DOHH2 (cell line): ENCODE measurements around the gene GALNT18.

Experiments used
- EZH2phosphoT487 ChIP-seq: fragments of 200-600 bp; sonication (generic); IDR thresholded peaks from 2 replicates; pipeline ENCODE4 v1.6.1; 2017; ENCODE audit warnings: borderline replicate concordance, mild to moderate bottlenecking, antibody characterized with exemption, low read length, moderate library complexity, mixed read lengths
- TF ChIP-seq, protein P1 (sequence below): fragments of 200-600 bp; sonication (generic); IDR thresholded peaks from one replicate; pipeline ENCODE4 v1.5.1; 2014; ENCODE audit warnings: antibody characterized with exemption, mild to moderate bottlenecking, low read depth, low read length; ENCODE audit not compliant: poor library complexity, severe bottlenecking

DNA sequence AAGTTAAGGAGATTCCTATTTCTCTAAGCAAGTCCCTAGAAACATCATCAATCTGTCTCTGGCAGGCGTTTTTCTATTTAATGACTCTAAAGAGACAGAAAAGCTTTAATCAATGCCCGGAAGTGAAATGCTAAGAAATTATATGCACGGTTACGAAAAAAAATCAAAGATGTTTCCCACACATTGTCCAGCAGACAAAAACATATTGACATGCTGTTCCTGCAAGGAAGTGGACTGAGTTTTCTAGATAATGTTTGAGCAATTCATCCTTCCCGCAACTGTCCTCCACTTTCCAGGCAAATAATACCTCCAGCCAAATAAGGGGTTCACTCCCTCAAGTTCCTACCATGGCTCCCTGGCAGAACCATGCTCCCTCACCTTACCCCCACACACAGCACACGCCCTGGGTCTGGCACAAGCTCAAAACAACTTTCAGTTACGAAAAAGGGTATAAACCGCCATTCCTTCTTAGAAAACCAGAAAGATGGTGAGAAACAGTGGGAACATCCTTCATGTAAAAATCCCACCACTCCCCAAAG, 29.6 kb downstream of the GALNT18 start:
- TF ChIP-seq, protein P1, sequence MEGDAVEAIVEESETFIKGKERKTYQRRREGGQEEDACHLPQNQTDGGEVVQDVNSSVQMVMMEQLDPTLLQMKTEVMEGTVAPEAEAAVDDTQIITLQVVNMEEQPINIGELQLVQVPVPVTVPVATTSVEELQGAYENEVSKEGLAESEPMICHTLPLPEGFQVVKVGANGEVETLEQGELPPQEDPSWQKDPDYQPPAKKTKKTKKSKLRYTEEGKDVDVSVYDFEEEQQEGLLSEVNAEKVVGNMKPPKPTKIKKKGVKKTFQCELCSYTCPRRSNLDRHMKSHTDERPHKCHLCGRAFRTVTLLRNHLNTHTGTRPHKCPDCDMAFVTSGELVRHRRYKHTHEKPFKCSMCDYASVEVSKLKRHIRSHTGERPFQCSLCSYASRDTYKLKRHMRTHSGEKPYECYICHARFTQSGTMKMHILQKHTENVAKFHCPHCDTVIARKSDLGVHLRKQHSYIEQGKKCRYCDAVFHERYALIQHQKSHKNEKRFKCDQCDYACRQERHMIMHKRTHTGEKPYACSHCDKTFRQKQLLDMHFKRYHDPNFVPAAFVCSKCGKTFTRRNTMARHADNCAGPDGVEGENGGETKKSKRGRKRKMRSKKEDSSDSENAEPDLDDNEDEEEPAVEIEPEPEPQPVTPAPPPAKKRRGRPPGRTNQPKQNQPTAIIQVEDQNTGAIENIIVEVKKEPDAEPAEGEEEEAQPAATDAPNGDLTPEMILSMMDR, result no peak
- no peak for TF ChIP-seq EZH2phosphoT487
